GM18508 (cell line): Measurements from ENCODE around the gene ATXN7L3.
"Not testable (repeated sequence)": the region's sequence is repeated elsewhere in the genome, so short reads cannot be mapped to it uniquely, and the experiment has no call there.

Experiments
- ATAC-seq: cut with Tn5 transposase; IDR thresholded peaks from one replicate; pipeline ENCODE4 v1.9.1; 2021; ENCODE audit warnings: moderate number of reproducible peaks; ENCODE audit not compliant: insufficient read depth, unreplicated experiment

ATXN7L3 gene

GRCh38 chr17:44199553-44200477, at the start of gene ATXN7L3:
ATXN7L3 (minus strand) TSS chr17:44199884; CDS start chr17:44198070, 1,814 bp downstream.
- no peak for ATAC-seq

DNA sequence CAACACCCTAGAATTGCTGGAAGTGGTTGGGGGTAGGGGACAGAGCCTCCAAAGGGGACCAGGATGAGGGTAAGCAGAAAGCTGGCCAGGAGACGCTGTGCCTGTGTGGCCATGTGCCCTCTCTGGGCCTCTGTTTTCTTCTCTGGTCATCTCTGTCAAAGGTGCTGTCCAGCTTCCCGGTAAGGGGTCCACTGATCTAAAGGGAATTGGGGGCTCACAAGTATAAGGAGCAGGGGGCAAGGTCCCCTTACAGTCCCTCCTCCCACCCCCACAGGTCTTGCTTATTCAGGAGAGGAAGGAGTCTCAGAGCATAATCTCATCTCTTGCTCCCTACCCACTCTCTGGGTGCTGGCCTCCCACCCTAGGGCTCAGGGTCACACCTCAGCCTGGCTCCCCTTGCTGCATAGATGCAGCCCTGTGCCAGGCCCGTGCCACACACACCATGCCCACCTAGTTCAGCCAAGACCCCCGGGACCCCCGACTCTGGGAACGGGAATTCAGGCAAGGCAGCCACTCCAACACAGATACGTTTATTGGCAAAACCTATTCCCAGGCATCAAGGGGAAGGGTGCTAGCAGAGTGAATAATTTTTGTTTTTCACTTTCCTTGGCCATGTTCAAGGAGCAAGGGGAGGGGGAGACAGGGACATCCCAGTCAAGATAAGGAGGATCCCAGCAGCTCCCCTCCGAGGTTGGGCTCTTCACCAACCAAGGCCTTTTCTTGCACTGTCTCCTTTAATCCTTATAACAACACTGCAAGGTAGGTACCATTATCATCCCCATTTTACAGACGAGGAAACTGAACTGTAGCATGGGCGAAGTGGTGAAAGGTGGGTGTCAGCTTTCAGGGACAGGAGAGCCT, 48.4 kb upstream of the ATXN7L3 start:
- ATAC-seq: no peak

DNA sequence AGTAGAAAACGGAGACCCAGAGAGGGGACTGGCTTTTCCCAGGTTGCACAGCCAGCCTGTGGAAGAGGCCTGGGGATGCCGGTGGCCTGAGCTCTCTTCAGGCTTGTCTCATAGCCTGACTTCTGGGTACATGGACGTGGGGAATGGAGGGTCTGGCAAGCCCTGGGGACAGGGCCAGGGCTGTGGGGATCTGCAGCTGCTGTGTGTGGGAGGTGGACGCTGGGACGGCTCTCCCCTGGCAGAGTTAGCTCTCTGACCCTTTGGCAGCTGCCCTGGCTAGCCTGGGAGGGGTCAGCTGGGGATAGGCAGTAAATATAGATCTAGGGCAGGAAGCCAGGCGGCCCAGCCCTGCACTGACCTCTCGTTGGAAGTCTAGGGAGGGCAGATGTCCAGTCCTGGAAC, 47.8 kb upstream of the ATXN7L3 start:
- ATAC-seq: no peak

DNA sequence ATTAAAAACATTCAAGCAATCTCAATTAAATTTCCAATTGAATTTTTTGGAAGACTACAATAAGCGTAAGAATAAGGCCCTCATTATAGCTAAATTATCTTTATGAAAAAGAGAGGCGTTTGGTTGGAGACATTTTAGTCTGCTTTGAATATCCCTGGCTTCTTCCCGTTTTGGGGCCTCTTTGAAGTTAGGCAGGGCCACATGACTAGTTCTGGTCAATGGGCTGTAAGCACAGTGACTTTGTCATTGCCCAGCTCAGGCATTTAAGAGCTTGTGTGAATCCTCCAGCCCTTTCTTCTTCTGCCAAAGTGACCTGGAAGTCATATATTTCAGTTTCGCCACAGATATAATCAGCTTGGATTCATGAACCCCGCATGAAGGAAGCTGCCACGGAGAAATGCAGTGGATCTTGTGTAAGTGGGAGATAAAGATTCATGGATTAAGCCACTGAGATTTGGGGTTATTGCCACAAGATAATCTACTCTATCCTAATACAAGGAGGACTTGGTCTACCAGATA, 41.5 kb upstream of the ATXN7L3 start:
- no peak for ATAC-seq

- ATAC-seq: not testable (repeated sequence)
These were observed 38.2 kb upstream of the ATXN7L3 start for GRCh38 chr17:44237886-44238285.

DNA sequence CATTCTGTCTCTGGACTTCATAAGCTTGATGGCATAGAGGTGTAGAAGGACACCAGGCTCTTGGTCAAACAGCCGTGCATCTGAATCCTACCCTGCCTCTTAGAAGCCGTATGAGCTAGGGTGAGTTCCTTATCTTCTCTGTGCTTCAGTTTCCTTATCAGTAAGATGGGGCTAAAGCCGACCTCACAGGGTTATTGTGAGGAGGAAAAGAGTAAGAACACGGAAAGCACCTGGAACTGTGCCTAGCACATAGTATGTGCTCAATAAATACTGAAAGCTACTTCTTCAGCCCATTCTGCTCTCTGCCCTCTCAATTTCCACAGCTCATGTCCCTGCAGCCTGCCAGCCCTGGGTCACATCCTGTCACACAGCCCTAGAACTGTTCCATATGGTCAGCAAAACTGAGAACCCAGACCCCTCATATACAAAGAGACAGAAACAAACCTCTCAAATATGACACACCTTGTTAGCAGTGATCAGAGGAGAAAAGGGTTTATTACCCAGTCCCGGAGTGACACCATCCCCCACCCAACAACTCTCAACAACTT, 36.8 kb upstream of the ATXN7L3 start:
- ATAC-seq: no peak

GRCh38 chr17:44235583-44235936, 35.9 kb upstream of the ATXN7L3 start:
- ATAC-seq: no peak

DNA sequence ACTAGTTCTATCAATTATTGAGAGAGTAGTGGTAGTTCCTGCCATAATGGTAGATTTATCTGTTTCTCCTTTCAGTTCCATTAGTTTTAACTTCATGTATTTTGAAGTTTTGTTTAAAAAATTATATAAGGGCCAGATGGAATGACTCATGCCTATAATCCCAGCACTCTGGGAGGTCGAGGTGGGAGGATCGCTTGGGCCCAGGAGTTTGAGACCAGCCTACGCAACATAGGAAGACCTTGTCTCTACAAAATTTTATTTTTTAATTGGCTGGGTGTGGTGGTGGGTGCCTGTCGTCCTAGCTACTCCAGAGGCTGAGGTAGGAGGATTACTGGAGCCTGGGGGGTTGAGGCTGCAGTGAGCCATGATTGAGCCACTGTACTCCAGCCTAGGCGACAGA, 33.9 kb upstream of the ATXN7L3 start:
- ATAC-seq: no peak

- no peak for ATAC-seq
These were observed 32.4 kb upstream of the ATXN7L3 start for GRCh38 chr17:44232061-44232460.

GRCh38 chr17:44230140-44230539, 30.5 kb upstream of the ATXN7L3 start:
- ATAC-seq: no peak

GRCh38 chr17:44229090-44229489, 29.4 kb upstream of the ATXN7L3 start:
- no peak for ATAC-seq

- ATAC-seq: no peak
These were observed 23.9 kb upstream of the ATXN7L3 start for GRCh38 chr17:44223541-44224071.

GRCh38 chr17:44222112-44222869, 22.6 kb upstream of the ATXN7L3 start:
- ATAC-seq: no peak

GRCh38 chr17:44221862-44222111, 22.1 kb upstream of the ATXN7L3 start:
- ATAC-seq: no peak

- ATAC-seq: no peak
These were observed 21.6 kb upstream of the ATXN7L3 start for GRCh38 chr17:44221084-44221861.

GRCh38 chr17:44220213-44221083, 20.8 kb upstream of the ATXN7L3 start:
- no peak for ATAC-seq

DNA sequence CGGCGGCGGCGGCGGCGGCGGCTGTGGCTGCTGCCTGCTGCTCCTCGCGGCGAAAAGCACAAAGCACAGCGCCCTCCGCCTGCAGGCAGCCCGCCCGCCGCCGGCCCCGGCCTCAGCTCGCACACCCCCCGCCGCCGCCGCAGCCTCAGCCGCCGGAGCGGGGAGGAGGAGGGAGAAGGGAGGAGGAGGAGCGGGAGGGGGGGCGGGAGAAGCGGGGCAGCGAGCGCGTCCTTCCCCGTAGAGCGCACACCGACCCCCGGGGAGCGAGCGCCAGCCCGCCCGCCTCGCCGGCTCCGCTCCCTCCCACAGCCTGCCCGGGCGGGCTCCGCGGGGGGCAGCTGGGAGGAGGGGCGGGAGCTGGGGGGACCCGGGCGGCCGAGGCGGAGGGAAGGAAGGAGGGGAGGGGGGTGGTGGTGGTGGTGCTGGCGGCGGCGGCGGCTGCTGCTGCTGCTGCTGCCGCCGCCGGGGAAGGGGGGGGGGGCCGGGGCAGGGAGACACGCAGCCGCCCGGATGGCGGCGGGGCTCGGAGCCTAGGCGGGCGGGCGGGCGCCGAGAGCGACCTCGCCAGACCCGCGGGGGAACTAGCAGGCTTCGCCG, 20.0 kb upstream of the ATXN7L3 start, which contains the start of gene UBTF:
Gene UBTF (minus strand): TSS at position 60 of the 597 bp plus-strand sequence. CDS start 1,446 bp downstream, outside the sequence.
- no peak for ATAC-seq

DNA sequence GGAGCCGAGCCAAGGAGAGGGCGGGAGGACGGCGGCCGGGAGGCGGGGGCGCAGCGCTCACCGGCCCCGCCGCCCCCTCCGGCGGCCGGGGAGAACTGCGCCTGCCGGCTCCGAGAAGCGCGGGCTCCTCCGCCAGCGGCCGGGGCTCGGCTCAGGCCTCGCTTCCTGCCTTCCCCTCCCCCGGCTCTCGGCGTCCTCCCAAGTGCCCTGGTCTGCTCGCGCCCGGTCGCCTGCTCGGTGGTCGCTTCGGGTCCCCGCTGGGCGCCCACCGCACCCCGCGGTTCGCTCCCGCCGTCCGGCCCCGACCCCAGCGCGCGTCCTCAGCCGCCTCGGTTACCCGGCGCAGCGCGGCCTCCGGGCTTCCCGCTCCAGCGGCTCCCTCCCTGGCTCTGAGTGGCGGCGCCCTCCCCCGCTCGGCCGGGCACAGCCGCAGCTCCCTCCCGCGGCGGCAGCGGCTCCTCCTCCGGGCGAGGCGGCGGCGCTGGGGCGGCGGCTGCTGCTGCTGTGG, 19.5 kb upstream of the ATXN7L3 start:
- ATAC-seq: no peak
